ENCODE results near the gene ORAI3. TPM values are rescaled to one million over a fixed set of nuclear protein-coding genes. Genes with fewer than 3 reads are reported as not detected.

The ORAI3 gene
- polyA plus RNA-seq, 1 of the 3 experiments (the other 2 are of a cell fraction), result 29.0 TPM

DNA sequence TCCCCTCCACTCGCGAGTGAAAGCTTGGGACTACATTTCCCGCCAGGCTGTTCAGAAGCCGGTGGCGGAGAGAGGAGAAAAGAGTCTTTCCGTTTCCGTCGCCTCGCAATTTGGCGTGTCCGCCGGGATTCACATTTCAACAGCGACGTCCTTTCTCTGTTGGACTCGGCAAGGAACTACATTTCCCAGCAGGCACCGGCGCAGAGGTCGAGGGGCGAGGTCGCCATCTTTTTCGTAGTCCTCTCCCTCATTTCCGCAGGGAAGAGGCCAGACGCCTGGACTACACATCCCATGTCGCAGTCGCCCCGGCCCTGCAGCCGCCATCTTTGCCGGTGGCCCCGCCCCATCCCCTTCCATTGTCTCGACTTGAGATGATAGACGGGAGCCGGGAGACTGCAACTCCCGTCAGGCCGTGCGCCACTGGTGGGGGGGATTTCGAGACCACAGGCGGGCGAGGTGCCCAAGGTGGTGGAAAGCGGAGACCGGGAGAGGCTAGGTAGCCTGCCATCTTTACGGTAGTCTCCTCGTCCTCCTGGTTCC lies 26.4 kb upstream of the ORAI3 start (continued):
- no peak for TF ChIP-seq NFIC (IDR thresholded peaks at IDR 0.05; ENCODE audit: borderline replicate concordance)
- TF ChIP-seq EZH2phosphoT487 (IDR thresholded peaks at IDR 0.05; ENCODE audit: borderline replicate concordance, low read depth), result no peak
- TF ChIP-seq, protein P1, sequence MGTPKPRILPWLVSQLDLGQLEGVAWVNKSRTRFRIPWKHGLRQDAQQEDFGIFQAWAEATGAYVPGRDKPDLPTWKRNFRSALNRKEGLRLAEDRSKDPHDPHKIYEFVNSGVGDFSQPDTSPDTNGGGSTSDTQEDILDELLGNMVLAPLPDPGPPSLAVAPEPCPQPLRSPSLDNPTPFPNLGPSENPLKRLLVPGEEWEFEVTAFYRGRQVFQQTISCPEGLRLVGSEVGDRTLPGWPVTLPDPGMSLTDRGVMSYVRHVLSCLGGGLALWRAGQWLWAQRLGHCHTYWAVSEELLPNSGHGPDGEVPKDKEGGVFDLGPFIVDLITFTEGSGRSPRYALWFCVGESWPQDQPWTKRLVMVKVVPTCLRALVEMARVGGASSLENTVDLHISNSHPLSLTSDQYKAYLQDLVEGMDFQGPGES (IDR thresholded peaks at IDR 0.05; ENCODE audit: low read depth, low read length), result no peak
- TF ChIP-seq ELF1 (IDR thresholded peaks at IDR 0.05), result peak; percentile 86
- no peak for TF ChIP-seq GATA2 (CRISPR knock-in tag; IDR thresholded peaks at IDR 0.05)
- TF ChIP-seq GABPA (IDR thresholded peaks at IDR 0.05; ENCODE audit: low read depth), result peak; percentile 95
- TF ChIP-seq, protein P2, sequence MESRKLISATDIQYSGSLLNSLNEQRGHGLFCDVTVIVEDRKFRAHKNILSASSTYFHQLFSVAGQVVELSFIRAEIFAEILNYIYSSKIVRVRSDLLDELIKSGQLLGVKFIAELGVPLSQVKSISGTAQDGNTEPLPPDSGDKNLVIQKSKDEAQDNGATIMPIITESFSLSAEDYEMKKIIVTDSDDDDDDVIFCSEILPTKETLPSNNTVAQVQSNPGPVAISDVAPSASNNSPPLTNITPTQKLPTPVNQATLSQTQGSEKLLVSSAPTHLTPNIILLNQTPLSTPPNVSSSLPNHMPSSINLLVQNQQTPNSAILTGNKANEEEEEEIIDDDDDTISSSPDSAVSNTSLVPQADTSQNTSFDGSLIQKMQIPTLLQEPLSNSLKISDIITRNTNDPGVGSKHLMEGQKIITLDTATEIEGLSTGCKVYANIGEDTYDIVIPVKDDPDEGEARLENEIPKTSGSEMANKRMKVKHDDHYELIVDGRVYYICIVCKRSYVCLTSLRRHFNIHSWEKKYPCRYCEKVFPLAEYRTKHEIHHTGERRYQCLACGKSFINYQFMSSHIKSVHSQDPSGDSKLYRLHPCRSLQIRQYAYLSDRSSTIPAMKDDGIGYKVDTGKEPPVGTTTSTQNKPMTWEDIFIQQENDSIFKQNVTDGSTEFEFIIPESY (IDR thresholded peaks at IDR 0.05; ENCODE audit: borderline replicate concordance, low read depth), result peak; percentile 93

DNA sequence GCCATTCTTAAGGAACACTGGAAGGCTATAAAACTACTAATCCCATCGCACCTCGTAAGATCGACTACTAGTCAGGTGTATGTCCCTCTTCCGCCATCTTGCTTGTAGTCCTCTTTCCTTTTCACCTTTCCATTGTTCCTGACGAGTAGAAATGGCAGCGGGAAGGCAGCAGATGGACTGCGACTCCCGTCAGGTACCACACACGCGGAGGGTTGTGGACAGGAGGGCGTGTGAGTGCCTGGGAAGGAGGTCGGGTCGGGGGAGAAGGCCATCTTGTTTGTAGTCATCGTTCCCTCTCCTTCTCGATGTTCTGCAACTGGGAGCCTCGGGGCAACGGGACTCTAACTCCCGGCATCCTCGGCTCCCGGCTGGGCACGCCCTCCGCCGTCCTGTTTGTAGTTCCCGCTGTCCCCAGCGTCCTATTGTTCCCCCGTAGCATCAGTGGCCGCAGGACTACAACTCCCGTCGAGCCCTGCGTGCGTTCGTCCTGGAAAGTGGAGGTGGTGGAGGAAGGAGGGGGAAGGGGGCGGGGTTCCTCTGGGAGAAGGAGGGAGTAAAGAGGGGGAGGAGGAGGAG lies 25.8 kb upstream of the ORAI3 start:
- Histone ChIP-seq H4K20me1 (ENCODE audit: insufficient read depth) (no peaks in the 10 kb centered on the region), H3K9me2 (no peaks in the 10 kb centered on the region), H3K79me2 (ENCODE audit: insufficient read depth) (peaks cover 14% of the 10 kb centered on the region), H3K4me3 (ENCODE audit: low read depth in 2 of 2, low read length in 1 of 2) (peak overlapping the region; percentile 80 to 88), H3K27me3 (ENCODE audit: insufficient read depth) (no peaks in the 10 kb centered on the region), H3K9me3 (no peaks in the 10 kb centered on the region), H3K4me2 (peak overlapping the region; percentile 97), H3K36me3 (replicated peaks in 1 of 2; ENCODE audit: control insufficient read depth in 1 of 2, insufficient read depth in 2 of 2, low read length in 1 of 2) (peaks cover 3 to 18% of the 10 kb centered on the region in 2 experiments), H3K4me1 (ENCODE audit: control insufficient read depth in 1 of 2, insufficient read depth in 2 of 2, low read depth in 1 of 2, low read length in 1 of 2) (peaks cover 0 to 23% of the 10 kb centered on the region in 2 experiments; a peak in 1 of 4 replicates), H3K27ac (ENCODE audit: low read depth in 2 of 2, low read length in 1 of 2) (peak overlapping the region; percentile 90 to 97), H3K9ac (peak overlapping the region; percentile 91), H3F3A (replicated peaks; ENCODE audit: insufficient read depth) (peaks cover 12% of the 10 kb centered on the region), H2AFZ (ENCODE audit: low read depth) (peak overlapping the region; percentile 78; the same call in 1 of the 2 replicates)
- ChIA-PET POLR2A (interaction anchor here (0.7 to 1.0 kb wide), 2 partner anchors 27 to 48 kb away, joined by 3 to 4 read pairs; no protein-coding TSS in a partner anchor), CTCF (interaction anchor here (1.1 to 1.2 kb wide), 2 partner anchors 12 to 19 kb away, joined by 3 to 5 read pairs; no protein-coding TSS in a partner anchor)
- WGBS (ENCODE audit: low lambda C conversion rate), result under 1% methylated on average over 22 of the region's 33 CpGs
- TF ChIP-seq SMC3 (IDR thresholded peaks at IDR 0.05; ENCODE audit: low read depth, low read length), result no peak
- TF ChIP-seq TCF12 (IDR thresholded peaks at IDR 0.05), result peak; percentile 34; the same call in 1 of the 2 replicates
- peak; percentile 28 for TF ChIP-seq POLR2AphosphoS5 (IDR thresholded peaks at IDR 0.05; ENCODE audit: low read depth, low read length)
- peak; percentile 93 for TF ChIP-seq YY1 (IDR thresholded peaks at IDR 0.05; ENCODE audit: low read depth)
- TF ChIP-seq FOSL2 (IDR thresholded peaks at IDR 0.05; ENCODE audit: borderline replicate concordance, low read depth), result no peak
- peak; percentile 70 for TF ChIP-seq GABPA (IDR thresholded peaks at IDR 0.05; ENCODE audit: low read depth)
- no peak for TF ChIP-seq TEAD4 (IDR thresholded peaks at IDR 0.05; ENCODE audit: borderline replicate concordance, insufficient read depth)
- TF ChIP-seq, protein P2 (IDR thresholded peaks at IDR 0.05; ENCODE audit: borderline replicate concordance, low read depth), result peak; percentile 70; the same call in 1 of the 2 replicates
- 0 out of 2 replicates have a peak, but pooled peaks have one; percentile 50 for TF ChIP-seq MXI1 (IDR thresholded peaks at IDR 0.05; ENCODE audit: low read depth, low read length)
- TF ChIP-seq FOXJ3 (CRISPR knock-in tag; IDR thresholded peaks at IDR 0.05), result peak; percentile 36; the same call in 1 of the 2 replicates
- peak; percentile 79 for TF ChIP-seq CHD2 (IDR thresholded peaks at IDR 0.05; ENCODE audit: low read length, partially characterized antibody)
- TF ChIP-seq ELF1 (IDR thresholded peaks at IDR 0.05), result peak; percentile 67
- DNase-seq, result peak; percentile 90
